ENCODE results near the gene ACY1. TPM values are rescaled to one million over a fixed set of nuclear protein-coding genes. Genes with fewer than 3 reads are reported as not detected.

The ACY1 gene
- total RNA-seq, 1 donor from 2014 or later, result 58.7 TPM

GRCh38 chr3:52034212-52034611 lies 50.9 kb downstream of the ACY1 start:
- DNase-seq, result no peak
- H3K27ac Mint-ChIP-seq, result no peak overlapping the region
- H3K9me3 Mint-ChIP-seq, result no peaks in the 10 kb centered on the region
- intact Hi-C loops (cut with micrococcal nuclease), result no loop called here
- no peaks in the 10 kb centered on the region for H3K27me3 Mint-ChIP-seq
- no peaks in the 10 kb centered on the region for H3K4me1 Mint-ChIP-seq
- H3K4me3 Mint-ChIP-seq, result no peak overlapping the region
- H3K36me3 Mint-ChIP-seq (ENCODE audit: low read depth), result no peaks in the 10 kb centered on the region

GRCh38 chr3:52034651-52035050 lies 51.3 kb downstream of the ACY1 start:
- no peaks in the 10 kb centered on the region for H3K36me3 Mint-ChIP-seq (ENCODE audit: low read depth)
- DNase-seq, result no peak
- no peaks in the 10 kb centered on the region for H3K27me3 Mint-ChIP-seq
- H3K9me3 Mint-ChIP-seq, result no peaks in the 10 kb centered on the region
- no peaks in the 10 kb centered on the region for H3K4me1 Mint-ChIP-seq
- H3K27ac Mint-ChIP-seq, result no peak overlapping the region
- intact Hi-C loops (cut with micrococcal nuclease), result no loop called here
- no peak overlapping the region for H3K4me3 Mint-ChIP-seq

GRCh38 chr3:52036222-52036694 lies 52.9 kb downstream of the ACY1 start:
- H3K36me3 Mint-ChIP-seq (ENCODE audit: low read depth), result no peaks in the 10 kb centered on the region
- DNase-seq, result no peak
- intact Hi-C loops (cut with micrococcal nuclease), result no loop called here
- H3K27me3 Mint-ChIP-seq, result no peaks in the 10 kb centered on the region
- no peak overlapping the region for H3K4me3 Mint-ChIP-seq
- H3K4me1 Mint-ChIP-seq, result no peaks in the 10 kb centered on the region
- no peak overlapping the region for H3K27ac Mint-ChIP-seq
- no peaks in the 10 kb centered on the region for H3K9me3 Mint-ChIP-seq

GRCh38 chr3:52036829-52037228 lies 53.5 kb downstream of the ACY1 start:
- intact Hi-C loops (cut with micrococcal nuclease), result no loop called here
- peak; percentile 66 for DNase-seq
- no peak overlapping the region for H3K4me3 Mint-ChIP-seq
- no peaks in the 10 kb centered on the region for H3K36me3 Mint-ChIP-seq (ENCODE audit: low read depth)
- no peak overlapping the region for H3K27ac Mint-ChIP-seq
- H3K4me1 Mint-ChIP-seq, result no peaks in the 10 kb centered on the region
- peaks cover 2% of the 10 kb centered on the region for H3K27me3 Mint-ChIP-seq
- no peaks in the 10 kb centered on the region for H3K9me3 Mint-ChIP-seq

- H3K27me3 Mint-ChIP-seq, result peaks cover 5% of the 10 kb centered on the region
- H3K4me1 Mint-ChIP-seq, result peaks cover 2% of the 10 kb centered on the region
- no peak for DNase-seq
- H3K27ac Mint-ChIP-seq, result no peak overlapping the region
- no peaks in the 10 kb centered on the region for H3K36me3 Mint-ChIP-seq (ENCODE audit: low read depth)
- intact Hi-C loops (cut with micrococcal nuclease), result no loop called here
- H3K4me3 Mint-ChIP-seq, result no peak overlapping the region
- no peaks in the 10 kb centered on the region for H3K9me3 Mint-ChIP-seq
Measured at GRCh38 chr3:52037291-52037690, 54.0 kb downstream of the ACY1 start.

- no peak for DNase-seq
- intact Hi-C loops (cut with micrococcal nuclease), result no loop called here
- Mint-ChIP-seq H3K9me3 (no peaks in the 10 kb centered on the region), H3K4me1 (peaks cover 2% of the 10 kb centered on the region), H3K4me3 (no peak overlapping the region), H3K36me3 (ENCODE audit: low read depth) (no peaks in the 10 kb centered on the region), H3K27me3 (peaks cover 6% of the 10 kb centered on the region), H3K27ac (no peak overlapping the region)
Measured at GRCh38 chr3:52038227-52038626, 54.9 kb downstream of the ACY1 start.

Other genes with a start within 250 kb of the ACY1 start
- gene IQCF6, start 204.3 kb upstream of the ACY1 start, total RNA-seq, result not detected in 2 replicates
- not detected in 2 replicates for gene IQCF2, start 121.9 kb upstream of the ACY1 start, total RNA-seq
- not detected in 2 replicates for gene IQCF5, start 107.9 kb upstream of the ACY1 start, total RNA-seq
- not detected in 2 replicates for gene IQCF1, start 80.2 kb upstream of the ACY1 start, total RNA-seq
- 92.3 and 95.5 TPM in 2 replicates for gene RRP9, start 41.6 kb upstream of the ACY1 start, total RNA-seq
- 17.0 and 17.5 TPM in 2 replicates for gene PARP3, start 41.2 kb upstream of the ACY1 start, total RNA-seq
- gene GPR62, start 28.2 kb upstream of the ACY1 start, total RNA-seq, result not detected in 2 replicates
- 15.2 and 16.8 TPM in 2 replicates for gene PCBP4, start 16.1 kb upstream of the ACY1 start, total RNA-seq
- gene ABHD14B, start 9.5 kb upstream of the ACY1 start, total RNA-seq, result 43.2 and 45.3 TPM in 2 replicates
- gene ABHD14A, start 8.5 kb upstream of the ACY1 start, total RNA-seq, result 12.3 and 13.8 TPM in 2 replicates
- 1,714 and 1,721 TPM in 2 replicates for gene RPL29, start 12.4 kb downstream of the ACY1 start, total RNA-seq
- gene DUSP7, start 73.0 kb downstream of the ACY1 start, total RNA-seq, result 33.5 and 34.0 TPM in 2 replicates
- gene POC1A, start 170.9 kb downstream of the ACY1 start, total RNA-seq, result 23.2 and 24.1 TPM in 2 replicates
- gene ALAS1, start 214.6 kb downstream of the ACY1 start, total RNA-seq, result 115 and 118 TPM in 2 replicates
- 0.17 and 0.42 TPM in 2 replicates for gene TLR9, start 242.1 kb downstream of the ACY1 start, total RNA-seq

Data from activated CD4-positive, alpha-beta T cell treated with anti-CD3 and anti-CD28 coated beads, Interleukin-2, amount 10 ng/mL, durations not matched to agents 24 days and 14 days (primary cell).